Measurements from ENCODE around the gene SPOPL. TPM values are rescaled to one million over a fixed set of nuclear protein-coding genes. Genes with fewer than 3 reads are reported as not detected.

Gene SPOPL
- total RNA-seq, 1 experiment from 2014 or later = 13.6 TPM

DNA sequence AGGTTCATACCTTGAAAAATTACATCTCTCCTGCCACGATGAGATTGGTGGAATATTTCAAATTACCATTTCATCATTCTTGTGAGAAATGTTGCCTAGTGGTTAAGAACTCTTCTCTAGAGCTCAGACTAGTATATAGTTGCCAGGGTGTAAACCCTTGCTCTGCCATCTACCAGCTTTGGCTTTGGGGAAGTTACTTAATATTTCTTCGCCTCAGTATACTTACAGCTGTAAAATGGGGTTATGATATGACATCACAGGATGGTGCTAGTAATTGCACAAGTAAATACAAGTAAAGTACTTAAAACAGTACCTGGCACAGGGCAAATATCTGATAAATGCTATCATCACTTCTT lies 1.5 kb downstream of the SPOPL start:
- H3K23ac ChIP-seq (ENCODE audit: insufficient read length, low read depth, low read length) = no peak overlapping the region
- no peak for DNase-seq

More for the DNA sequence above, 1.5 kb downstream of the SPOPL start:
- H3K4me2 ChIP-seq (ENCODE audit: insufficient read depth, insufficient read length, low read length) = peak overlapping the region; percentile 79
- WGBS (ENCODE audit: extremely low coverage, insufficient read length, low lambda C conversion rate) = no CpG with 5 or more reads among the region's 2 CpGs
- no peak overlapping the region for H4K5ac ChIP-seq (ENCODE audit: insufficient read length, low read depth, low read length)
- no peak overlapping the region for H2AK5ac ChIP-seq (ENCODE audit: insufficient read length, low read length)
- H2BK12ac ChIP-seq (ENCODE audit: insufficient read length, low read depth, low read length) = no peak overlapping the region
- no peak overlapping the region for H2BK120ac ChIP-seq (ENCODE audit: low read depth, low read length, poor library complexity, severe bottlenecking)
- H3K9me3 Mint-ChIP-seq = no peaks in the 10 kb centered on the region
- no peak overlapping the region for H3K56ac ChIP-seq (ENCODE audit: insufficient read length, low read depth, low read length)
- no peaks in the 10 kb centered on the region for H3K9me3 ChIP-seq (ENCODE audit: control insufficient read depth, low read depth, low read length)
- H3K4me3 Mint-ChIP-seq = peak overlapping the region; percentile 98 to 99
- H2BK5ac ChIP-seq (ENCODE audit: insufficient read length, low read length) = no peak overlapping the region
- H3K18ac ChIP-seq (ENCODE audit: insufficient read length, low read depth, low read length) = no peak overlapping the region
- H3K36me3 Mint-ChIP-seq (ENCODE audit: insufficient read depth in 1 of 3, low read depth in 3 of 3) = peaks cover 0 to 3% (median 0%) of the 10 kb centered on the region in 3 experiments; a peak in 1 of 7 replicates
- H3K4me1 Mint-ChIP-seq = peaks cover 35 to 43% of the 10 kb centered on the region in 2 experiments
- no peak overlapping the region for H2BK20ac ChIP-seq (ENCODE audit: low read depth, low read length, poor library complexity, severe bottlenecking)
- no peak overlapping the region for H4K8ac ChIP-seq (replicated peaks; ENCODE audit: insufficient read length, low read depth, low read length)
- no peak overlapping the region for H2BK15ac ChIP-seq (ENCODE audit: low read depth, low read length)
- H3T11ph ChIP-seq (ENCODE audit: low read length) = no peak overlapping the region
- no peak for TF ChIP-seq CTCF (conservative IDR thresholded peaks at IDR 0.05)
- peaks cover 9% of the 10 kb centered on the region; the same call in 1 of the 2 replicates for H3K79me2 ChIP-seq (ENCODE audit: insufficient read depth, low read length)
- H3K27me3 ChIP-seq (ENCODE audit: insufficient read depth, low read length) = no peaks in the 10 kb centered on the region
- H3K9ac ChIP-seq (ENCODE audit: extremely low read depth, insufficient read length, low read length) = peak overlapping the region; percentile 91
- peaks cover 8% of the 10 kb centered on the region for H3K23me2 ChIP-seq (ENCODE audit: insufficient read length, low read depth, low read length, poor library complexity, severe bottlenecking)
- no peak overlapping the region for H2AFZ ChIP-seq (ENCODE audit: low read length)
- peaks cover 2% of the 10 kb centered on the region for H3K79me1 ChIP-seq (ENCODE audit: insufficient read depth, low read depth, low read length, poor library complexity, severe bottlenecking)
- no peaks in the 10 kb centered on the region for H3K4me1 ChIP-seq (ENCODE audit: insufficient read depth, low read length)
- no peak overlapping the region for H4K91ac ChIP-seq (ENCODE audit: insufficient read length, low read depth, low read length)
- no peaks in the 10 kb centered on the region for H4K20me1 ChIP-seq (ENCODE audit: control insufficient read depth, insufficient read depth, insufficient read length)
- no peak overlapping the region for H3K27ac ChIP-seq (ENCODE audit: insufficient read length, low read depth, low read length)
- no peak overlapping the region for H3K14ac ChIP-seq (ENCODE audit: insufficient read depth, low read length)
- H3K27me3 Mint-ChIP-seq (ENCODE audit: low read depth) = no peaks in the 10 kb centered on the region; the same call in 1 of the 2 replicates
- H3K4ac ChIP-seq (ENCODE audit: low read depth, low read length) = no peak overlapping the region
- no peak overlapping the region; a peak in 1 of 7 replicates for H3K27ac Mint-ChIP-seq
